ENCODE results near the gene ITPK1.

GRCh38 chr14:93083917-93084316 lies 31.8 kb downstream of the ITPK1 start:
- TF ChIP-seq CTCF (IDR thresholded peaks at IDR 0.05) (no peak), POLR2AphosphoS5 (IDR thresholded peaks at IDR 0.05; ENCODE audit: low read depth, low read length) (no peak), REST (IDR thresholded peaks at IDR 0.05; ENCODE audit: insufficient read depth in 1 of 2, low read depth in 2 of 2, low read length in 1 of 2) (no peak), TCF7L2 (IDR thresholded peaks at IDR 0.05; ENCODE audit: low read depth, low read length) (no peak), SIN3A (IDR thresholded peaks at IDR 0.05; ENCODE audit: borderline replicate concordance, insufficient read depth, low read depth, low read length) (no peak)

All from Panc1 (cell line).